HTR-8/SVneo (cell line): ENCODE measurements around the gene KIAA1217.
"Not testable (repeated sequence)": the region's sequence is repeated elsewhere in the genome, so short reads cannot be mapped to it uniquely, and the experiment has no call there.

Experiments used
- DNase-seq: peaks from one replicate; pipeline ENCODE4 v3.0.0; 2011; ENCODE audit warnings: low spot score, mixed read lengths; ENCODE audit not compliant: insufficient read length
- FAIRE-seq: peaks from 2 replicates; lab custom pipeline; 2011; peaks lifted over from hg19 to GRCh38; lab: Jason Lieb, UNC

KIAA1217 gene

GRCh38 chr10:24427678-24428409 is 218.9 kb downstream of the KIAA1217 start:
- no peak for DNase-seq
- peak; percentile 69 for FAIRE-seq

DNA sequence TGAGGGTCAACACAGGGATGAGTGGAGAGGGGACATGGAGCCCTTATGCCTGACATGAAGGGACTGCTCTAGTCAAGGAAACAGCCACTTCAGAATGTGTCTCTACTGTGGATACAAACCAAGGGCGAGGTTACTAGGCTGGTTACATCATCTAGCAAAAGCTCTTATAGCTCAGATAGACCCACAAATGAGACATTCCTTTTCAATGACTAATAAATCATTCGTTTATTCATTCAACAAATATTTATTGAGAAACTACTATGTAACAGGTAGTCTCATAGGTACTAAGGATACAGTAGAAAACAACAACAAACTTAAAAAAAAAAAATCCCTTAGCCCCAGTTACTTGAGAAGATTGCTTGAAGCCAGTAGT is 219.5 kb downstream of the KIAA1217 start:
- DNase-seq (peak; percentile 23), FAIRE-seq (no peak)

DNA sequence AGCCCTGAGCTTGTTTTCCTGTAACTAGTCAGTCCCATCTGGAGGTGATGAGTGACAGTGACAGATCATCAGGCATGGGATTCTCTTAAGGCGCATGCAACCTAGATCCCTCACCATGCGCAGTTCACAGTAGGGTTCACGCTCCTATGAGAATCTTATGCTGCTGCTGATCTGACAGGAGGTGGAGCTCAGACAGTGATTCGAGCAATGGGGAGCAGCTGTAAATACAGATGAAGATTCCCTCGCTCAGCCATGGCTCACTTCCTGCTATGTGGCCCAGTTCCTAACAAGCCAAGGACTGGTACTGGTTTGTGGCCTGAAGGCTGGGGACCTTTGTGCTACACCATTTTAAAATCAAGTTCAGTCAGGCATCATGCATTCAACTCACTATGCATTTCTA is 221.7 kb downstream of the KIAA1217 start:
- DNase-seq = no peak
- FAIRE-seq = peak; percentile 46

DNA sequence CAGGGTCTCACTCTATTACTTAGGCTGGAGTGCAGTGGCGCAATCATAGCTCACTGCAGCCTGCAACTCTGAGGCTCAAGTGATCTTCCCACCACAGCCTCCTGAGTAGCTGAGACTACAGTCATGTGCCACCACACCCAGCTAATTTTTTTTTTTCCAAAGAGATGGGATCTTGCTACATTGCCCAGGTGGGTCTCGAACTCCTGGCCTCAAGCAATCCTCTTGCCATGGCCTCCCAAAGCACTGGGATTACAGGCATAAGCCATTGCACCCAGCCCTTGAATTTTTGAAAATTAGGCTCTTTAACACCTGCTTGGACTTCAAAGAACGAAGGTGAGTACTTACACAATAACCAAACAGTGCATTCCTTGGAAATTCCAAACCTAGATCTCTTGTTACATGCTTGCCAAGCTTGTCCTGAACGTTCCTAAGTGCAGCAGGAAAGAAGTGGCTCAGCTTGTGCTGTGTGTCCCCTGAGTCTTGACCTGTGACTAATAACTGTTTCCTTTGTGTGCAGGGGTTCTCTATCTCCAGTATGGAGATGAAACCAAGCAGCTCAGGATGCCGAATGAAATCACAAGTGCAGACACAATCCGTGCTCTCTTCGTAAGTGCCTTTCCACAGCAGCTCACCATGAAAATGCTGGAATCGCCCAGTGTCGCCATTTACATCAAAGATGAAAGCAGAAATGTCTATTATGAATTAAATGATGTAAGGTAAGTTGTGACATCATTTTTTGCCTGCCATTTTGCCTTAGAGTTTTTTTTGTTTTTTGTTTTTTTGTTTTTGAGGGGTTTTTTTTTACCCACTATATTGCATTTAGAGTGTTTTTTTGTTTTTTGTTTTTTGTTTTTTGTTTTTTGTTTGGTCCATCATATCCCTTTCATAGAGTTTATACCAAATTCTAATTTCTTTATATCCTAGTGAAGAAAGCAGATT is 223.8 kb downstream of the KIAA1217 start:
- peak; percentile 24 for DNase-seq
- FAIRE-seq = no peak

GRCh38 chr10:24433705-24434104 is 224.8 kb downstream of the KIAA1217 start:
- FAIRE-seq (no peak), DNase-seq (no peak)

DNA sequence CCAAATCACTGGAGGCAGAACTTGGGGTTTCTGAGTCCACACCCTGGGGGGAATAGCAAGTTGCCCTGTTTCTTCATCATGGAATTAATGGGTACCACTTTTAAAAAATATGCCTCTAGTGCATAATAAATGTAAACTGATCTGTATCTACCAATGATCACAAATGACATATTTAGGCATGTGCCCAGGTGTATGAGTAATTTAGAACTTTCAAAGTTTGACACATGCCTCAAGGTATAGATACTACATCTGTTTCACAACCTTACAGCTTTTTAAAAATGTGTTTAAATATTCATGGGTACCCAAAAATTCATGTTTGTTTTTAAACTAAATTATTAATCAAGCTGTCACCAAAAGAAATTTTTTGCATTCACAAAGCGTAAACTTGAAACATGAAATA is 226.0 kb downstream of the KIAA1217 start:
- FAIRE-seq (no peak), DNase-seq (no peak)

DNA sequence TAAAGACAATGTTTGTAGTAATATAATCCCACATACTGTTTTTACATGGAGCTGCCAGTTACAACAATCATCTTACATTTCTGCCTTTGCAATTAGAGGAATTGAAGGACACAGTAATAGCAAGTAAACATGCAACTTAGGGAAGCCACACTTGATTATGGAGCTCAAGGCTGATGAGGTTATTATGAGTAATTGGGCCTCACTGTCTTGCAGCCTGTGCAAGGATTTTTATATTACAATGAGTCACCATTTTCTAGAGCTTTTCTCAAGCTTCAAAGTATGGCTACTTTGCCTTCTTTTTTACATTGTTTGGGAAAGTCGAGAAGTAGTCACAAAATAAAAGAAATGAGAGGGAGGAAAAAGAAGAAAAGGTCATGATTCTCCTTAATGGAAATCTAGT is 226.4 kb downstream of the KIAA1217 start:
- DNase-seq = no peak

GRCh38 chr10:24437302-24437701 is 228.4 kb downstream of the KIAA1217 start:
- FAIRE-seq (no peak), DNase-seq (no peak)

More for the DNA sequence above, 226.4 kb downstream of the KIAA1217 start:
- FAIRE-seq = no peak

- no peak for DNase-seq
- FAIRE-seq = no peak
These were observed 229.9 kb downstream of the KIAA1217 start for GRCh38 chr10:24438800-24439199.

GRCh38 chr10:24439935-24440334 is 231.0 kb downstream of the KIAA1217 start:
- DNase-seq (no peak), FAIRE-seq (no peak)

DNA sequence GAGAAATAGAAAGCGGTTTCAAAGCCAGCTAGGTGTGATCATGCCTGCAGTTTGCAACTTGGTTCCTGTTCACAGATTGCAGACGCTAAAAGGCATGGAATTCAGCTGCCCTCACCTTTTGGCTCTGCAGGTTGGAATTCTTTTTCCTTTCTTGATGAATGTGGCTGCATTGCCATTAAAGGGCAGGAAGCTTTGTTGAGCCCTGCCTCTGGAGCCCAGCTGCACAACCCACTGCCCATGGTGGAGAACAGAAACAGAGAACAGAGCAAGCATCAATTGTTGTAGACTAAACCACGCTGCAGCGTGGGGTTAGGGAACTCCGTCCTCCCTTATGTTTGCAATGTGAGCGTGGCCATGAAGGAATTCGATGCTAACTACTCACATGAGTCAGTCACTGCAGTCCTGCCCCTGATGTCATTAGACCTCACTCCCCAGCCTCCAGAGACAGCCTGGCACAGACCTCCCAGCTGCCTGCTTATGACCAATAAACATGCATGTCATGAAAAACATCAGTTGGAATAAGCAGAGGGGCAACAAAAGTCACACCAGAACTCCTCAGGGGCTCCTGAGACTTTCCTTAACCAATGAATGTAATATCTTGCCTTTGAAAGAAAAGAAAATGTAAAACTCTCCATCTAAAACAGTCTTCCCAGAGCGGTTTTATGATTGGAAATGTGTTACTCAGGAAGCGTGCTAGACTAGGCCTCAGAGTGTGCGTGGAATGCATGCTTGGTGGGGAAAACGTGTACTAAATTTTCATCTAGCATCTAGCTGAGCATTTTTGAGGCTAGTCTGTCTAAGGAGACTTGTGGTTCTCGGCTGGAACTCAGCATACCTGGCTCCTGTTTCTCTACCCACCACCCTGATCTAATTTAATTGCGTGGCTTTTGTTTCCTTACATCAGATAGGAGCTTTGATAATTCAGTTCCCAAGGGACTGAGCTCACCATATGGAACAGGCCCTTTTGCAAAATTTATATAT is 232.2 kb downstream of the KIAA1217 start:
- DNase-seq (no peak), FAIRE-seq (peak; percentile 90)

GRCh38 chr10:24442234-24442633 is 233.3 kb downstream of the KIAA1217 start:
- no peak for FAIRE-seq
- DNase-seq = no peak

- DNase-seq, FAIRE-seq: not testable (repeated sequence)
These were observed 233.8 kb downstream of the KIAA1217 start for GRCh38 chr10:24442641-24443174.

GRCh38 chr10:24444337-24444736 is 235.4 kb downstream of the KIAA1217 start:
- FAIRE-seq (peak; percentile 20), DNase-seq (no peak)

DNA sequence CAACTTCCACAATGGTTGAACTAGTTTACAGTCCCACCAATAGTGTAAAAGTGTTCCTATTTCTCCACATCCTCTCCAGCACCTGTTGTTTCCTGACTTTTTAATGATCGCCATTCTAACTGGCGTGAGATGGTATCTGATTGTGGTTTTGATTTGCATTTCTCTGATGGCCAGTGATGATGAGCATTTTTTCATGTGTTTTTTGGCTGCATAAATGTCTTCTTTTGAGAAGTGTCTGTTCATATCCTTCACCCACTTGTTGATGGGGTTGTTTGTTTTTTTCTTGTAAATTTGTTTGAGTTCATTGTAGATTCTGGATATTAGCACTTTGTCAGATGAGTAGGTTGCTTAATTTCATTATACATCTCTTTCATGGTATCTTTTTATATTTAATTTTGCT is 237.0 kb downstream of the KIAA1217 start:
- not testable (repeated sequence) for FAIRE-seq, DNase-seq

DNA sequence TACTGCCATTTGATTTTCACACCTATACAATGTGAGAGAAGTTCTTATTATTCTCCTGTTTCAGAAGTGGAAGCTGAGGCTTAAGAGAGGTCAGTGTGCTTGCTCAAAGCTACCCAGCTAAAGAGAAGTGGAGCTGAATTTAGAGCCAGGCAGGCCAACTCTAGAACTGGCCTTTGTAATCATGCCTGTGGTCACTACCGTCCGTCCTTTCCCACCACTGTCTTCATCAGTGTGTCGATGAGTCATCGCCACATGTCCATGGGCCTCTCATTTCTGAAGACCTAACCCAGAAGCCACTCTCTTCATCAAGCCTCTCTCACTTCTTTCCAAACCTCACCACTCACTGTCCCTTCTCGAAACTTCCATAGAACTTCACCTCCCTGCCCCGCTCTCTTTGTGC is 237.8 kb downstream of the KIAA1217 start:
- FAIRE-seq = peak; percentile 36
- DNase-seq = no peak

DNA sequence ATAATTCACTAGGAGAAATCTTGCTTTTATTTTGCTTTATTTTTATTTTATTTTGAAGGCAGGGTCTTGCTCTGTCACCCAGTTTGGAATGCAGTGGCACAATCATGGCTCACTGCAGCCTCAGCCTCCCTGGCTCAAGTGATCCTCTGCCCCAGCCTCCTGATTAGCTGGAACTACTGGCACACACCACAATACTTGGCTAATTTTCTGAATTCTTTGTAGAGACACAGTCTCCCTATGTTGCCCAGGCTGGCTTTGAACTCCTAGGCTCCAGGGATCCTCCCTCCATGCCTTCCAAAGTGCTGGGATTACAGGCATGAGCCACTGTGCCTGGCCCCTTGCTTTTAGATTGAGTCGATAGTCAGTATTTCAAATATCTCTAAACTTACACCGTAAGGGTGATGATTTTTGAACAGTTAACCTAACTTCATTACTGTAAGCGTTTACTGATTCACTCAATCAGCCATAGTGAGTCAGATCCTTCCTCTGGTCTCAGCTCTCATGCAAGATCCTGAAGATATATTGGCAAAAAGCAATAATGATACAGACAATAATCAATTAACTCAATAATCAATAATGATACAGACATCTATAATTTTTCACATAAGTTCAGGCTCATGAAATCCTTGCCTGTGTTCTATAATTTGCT is 239.5 kb downstream of the KIAA1217 start:
- FAIRE-seq (peak; percentile 66), DNase-seq (no peak)

GRCh38 chr10:24449321-24449740 is 240.4 kb downstream of the KIAA1217 start:
- DNase-seq = no peak
- no peak for FAIRE-seq

GRCh38 chr10:24449769-24450310 is 240.9 kb downstream of the KIAA1217 start:
- no peak for FAIRE-seq

More at GRCh38 chr10:24449769-24450310, 240.9 kb downstream of the KIAA1217 start:
- DNase-seq = no peak
